ENCODE measurements around the gene EPHB2. TPM values are rescaled to one million over a fixed set of nuclear protein-coding genes. Genes with fewer than 3 reads are reported as not detected.

EPHB2 gene
- total RNA-seq, 2 experiments from 2014 or later, result 0.59 TPM; not detected in 1

- Histone ChIP-seq H3K27ac (ENCODE audit: low read depth, low read length, poor library complexity, severe bottlenecking) (no peak overlapping the region), H3K4me3 (ENCODE audit: low read depth, low read length, poor library complexity, severe bottlenecking) (no peak overlapping the region), H3K4me1 (ENCODE audit: insufficient read depth, low read length, poor library complexity, severe bottlenecking) (no peaks in the 10 kb centered on the region), H3K9me3 (ENCODE audit: low read length) (no peaks in the 10 kb centered on the region), H2AFZ (ENCODE audit: low read length) (no peak overlapping the region), H3K36me3 (ENCODE audit: insufficient read depth, low read length) (no peaks in the 10 kb centered on the region), H3K4me2 (ENCODE audit: low read length) (no peak overlapping the region), H4K20me1 (ENCODE audit: insufficient read depth, low read length) (no peaks in the 10 kb centered on the region), H3K9me2 (ENCODE audit: insufficient read depth, low read length) (no peaks in the 10 kb centered on the region), H3K79me2 (ENCODE audit: insufficient read depth, low read depth, low read length) (no peaks in the 10 kb centered on the region)
- ChIA-PET CTCF (ENCODE audit: unreplicated experiment) (no interaction called here), POLR2A (no interaction called here)
- no peak for DNase-seq (ENCODE audit: low spot score)
- intact Hi-C loops (cut with micrococcal nuclease; ENCODE audit: unreplicated experiment), result no loop called here
- TF ChIP-seq CTCF (conservative IDR thresholded peaks at IDR 0.05; ENCODE audit: low read length) (no peak), EZH2phosphoT487 (IDR thresholded peaks at IDR 0.05; ENCODE audit: borderline replicate concordance, low read depth, low read length) (no peak)
- BruUV-seq (replicated peaks), result no TSS peak
These were observed 77.0 kb downstream of the EPHB2 start for GRCh38 chr1:22787636-22788035.

DNA sequence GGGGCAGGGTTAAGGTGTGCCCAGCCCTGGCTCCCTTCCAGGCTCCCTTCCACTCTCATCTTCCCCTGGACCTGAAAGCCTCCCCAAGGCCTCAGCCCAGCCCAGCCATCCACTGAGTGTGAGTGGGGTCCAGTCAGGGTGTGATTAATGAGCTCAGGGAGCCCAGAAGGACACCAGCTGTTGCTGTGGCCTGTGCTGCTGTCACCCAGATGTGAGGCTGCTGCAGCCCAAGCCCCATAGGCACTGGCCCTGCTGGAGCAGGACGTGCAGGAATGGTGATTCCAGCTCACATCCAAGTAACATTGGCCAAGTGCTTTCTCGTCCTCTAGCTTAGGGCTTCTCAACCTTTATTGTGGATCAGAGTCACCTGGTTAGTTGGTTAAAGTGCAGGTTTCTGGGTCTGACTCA lies 77.6 kb downstream of the EPHB2 start:
- no peaks in the 10 kb centered on the region for H3K36me3 ChIP-seq (ENCODE audit: insufficient read depth, low read length)
- no peak for DNase-seq (ENCODE audit: low spot score)
- no peak overlapping the region for H2AFZ ChIP-seq (ENCODE audit: low read length)
- intact Hi-C loops (cut with micrococcal nuclease; ENCODE audit: unreplicated experiment), result no loop called here
- H4K20me1 ChIP-seq (ENCODE audit: insufficient read depth, low read length), result no peaks in the 10 kb centered on the region
- H3K9me3 ChIP-seq (ENCODE audit: low read length), result no peaks in the 10 kb centered on the region
- no peak overlapping the region for H3K4me3 ChIP-seq (ENCODE audit: low read depth, low read length, poor library complexity, severe bottlenecking)
- H3K79me2 ChIP-seq (ENCODE audit: insufficient read depth, low read depth, low read length), result no peaks in the 10 kb centered on the region
- H3K9me2 ChIP-seq (ENCODE audit: insufficient read depth, low read length), result no peaks in the 10 kb centered on the region
- POLR2A ChIA-PET, result no interaction called here
- CTCF ChIA-PET (ENCODE audit: unreplicated experiment), result no interaction called here
- no peak overlapping the region for H3K27ac ChIP-seq (ENCODE audit: low read depth, low read length, poor library complexity, severe bottlenecking)
- no TSS peak for BruUV-seq (replicated peaks)
- TF ChIP-seq CTCF (conservative IDR thresholded peaks at IDR 0.05; ENCODE audit: low read length), result no peak
- TF ChIP-seq EZH2phosphoT487 (IDR thresholded peaks at IDR 0.05; ENCODE audit: borderline replicate concordance, low read depth, low read length), result no peak
- H3K4me2 ChIP-seq (ENCODE audit: low read length), result no peak overlapping the region
- no peaks in the 10 kb centered on the region for H3K4me1 ChIP-seq (ENCODE audit: insufficient read depth, low read length, poor library complexity, severe bottlenecking)

DNA sequence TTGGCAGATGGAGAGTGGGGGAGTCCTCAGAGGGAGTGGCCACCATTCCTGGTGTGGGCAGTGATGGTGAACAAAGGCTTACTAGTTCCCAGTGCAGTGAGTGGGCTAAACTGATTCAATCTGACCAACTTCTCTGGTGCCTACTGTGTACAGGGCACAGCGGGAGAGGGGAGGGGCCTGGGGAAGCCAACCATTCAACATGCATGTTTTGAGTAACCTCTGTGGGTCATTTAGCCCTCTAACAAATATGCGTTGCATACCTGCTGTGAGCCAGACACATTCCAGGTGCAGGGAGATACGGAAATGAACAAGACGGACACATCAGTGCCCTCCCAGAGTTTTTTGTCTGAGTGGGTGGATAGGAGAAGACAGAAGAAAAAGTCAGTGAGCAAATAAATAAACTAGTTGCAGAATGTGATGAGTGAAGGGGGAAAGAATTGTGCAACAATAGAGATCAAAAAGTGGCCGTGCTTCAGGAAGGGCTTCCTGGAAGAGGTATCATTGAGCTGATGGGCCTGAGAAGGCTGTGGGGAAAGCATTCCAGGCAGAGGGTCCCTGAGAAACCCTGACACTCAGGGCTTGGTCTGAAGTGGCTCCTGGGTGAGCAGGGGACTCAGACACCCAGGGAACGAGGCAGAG lies 78.8 kb downstream of the EPHB2 start:
- no peaks in the 10 kb centered on the region for H4K20me1 ChIP-seq (ENCODE audit: insufficient read depth, low read length)
- no peak overlapping the region for H2AFZ ChIP-seq (ENCODE audit: low read length)
- ChIA-PET CTCF (ENCODE audit: unreplicated experiment) (interaction anchor here (0.6 kb wide), 1 partner anchor 86 kb away, joined by 3 read pairs; no protein-coding TSS in a partner anchor), POLR2A (no interaction called here)
- DNase-seq (ENCODE audit: low spot score), result no peak
- no peak overlapping the region for H3K4me3 ChIP-seq (ENCODE audit: low read depth, low read length, poor library complexity, severe bottlenecking)
- H3K27ac ChIP-seq (ENCODE audit: low read depth, low read length, poor library complexity, severe bottlenecking), result no peak overlapping the region
- no peaks in the 10 kb centered on the region for H3K4me1 ChIP-seq (ENCODE audit: insufficient read depth, low read length, poor library complexity, severe bottlenecking)
- H3K36me3 ChIP-seq (ENCODE audit: insufficient read depth, low read length), result no peaks in the 10 kb centered on the region
- intact Hi-C loops (cut with micrococcal nuclease; ENCODE audit: unreplicated experiment), result no loop called here
- no peaks in the 10 kb centered on the region for H3K9me3 ChIP-seq (ENCODE audit: low read length)
- no peak overlapping the region for H3K4me2 ChIP-seq (ENCODE audit: low read length)
- no peaks in the 10 kb centered on the region for H3K79me2 ChIP-seq (ENCODE audit: insufficient read depth, low read depth, low read length)
- H3K9me2 ChIP-seq (ENCODE audit: insufficient read depth, low read length), result no peaks in the 10 kb centered on the region
- no peak for TF ChIP-seq CTCF (conservative IDR thresholded peaks at IDR 0.05; ENCODE audit: low read length)
- TF ChIP-seq EZH2phosphoT487 (IDR thresholded peaks at IDR 0.05; ENCODE audit: borderline replicate concordance, low read depth, low read length), result no peak
- BruUV-seq (replicated peaks), result no TSS peak
